NT2/D1 (cell line): ENCODE data around the gene KLHL22.

Experiments used
- DNase-seq: peaks from one replicate; pipeline ENCODE4 v3.0.0-alpha.2; 2011; ENCODE audit warnings: low read depth, low spot score
- H3K27me3 ChIP-seq: 2 replicates; pipeline ENCODE4 v1.6.0; 2011; ENCODE audit warnings: mild to moderate bottlenecking; ENCODE audit not compliant: insufficient read length, insufficient read depth
- H3K36me3 ChIP-seq: 2 replicates; pipeline ENCODE4 v1.6.1; 2011; ENCODE audit warnings: mild to moderate bottlenecking, low read length, mixed read lengths; ENCODE audit not compliant: insufficient read depth, insufficient read length
- H3K4me1 ChIP-seq: 2 replicates; pipeline ENCODE4 v1.5.1; 2011; ENCODE audit not compliant: insufficient read depth, insufficient read length
- H3K4me3 ChIP-seq: 2 replicates; pipeline ENCODE4 v1.5.1; 2011; ENCODE audit warnings: low read depth; ENCODE audit not compliant: insufficient read length
- H3K9ac ChIP-seq: 2 replicates; pipeline ENCODE4 v1.6.0; 2011; ENCODE audit warnings: low read depth; ENCODE audit not compliant: insufficient read length
- H3K9me3 ChIP-seq: 2 replicates; pipeline ENCODE4 v1.5.1; 2011; ENCODE audit warnings: mild to moderate bottlenecking, low read length; ENCODE audit not compliant: insufficient read depth
- SUZ12 ChIP-seq: IDR thresholded peaks from 2 replicates; pipeline ENCODE4 v1.6.1; 2011; ENCODE audit not compliant: insufficient read length, insufficient read depth; ENCODE audit errors: extremely low read depth
- YY1 ChIP-seq: IDR thresholded peaks from 2 replicates; pipeline ENCODE4 v1.6.1; 2011; ENCODE audit not compliant: insufficient read length, insufficient read depth
- ZNF274 ChIP-seq: IDR thresholded peaks from 2 replicates; pipeline ENCODE4 v1.6.1; 2011; ENCODE audit warnings: mild to moderate bottlenecking, low read depth, low read length

Gene KLHL22

DNA sequence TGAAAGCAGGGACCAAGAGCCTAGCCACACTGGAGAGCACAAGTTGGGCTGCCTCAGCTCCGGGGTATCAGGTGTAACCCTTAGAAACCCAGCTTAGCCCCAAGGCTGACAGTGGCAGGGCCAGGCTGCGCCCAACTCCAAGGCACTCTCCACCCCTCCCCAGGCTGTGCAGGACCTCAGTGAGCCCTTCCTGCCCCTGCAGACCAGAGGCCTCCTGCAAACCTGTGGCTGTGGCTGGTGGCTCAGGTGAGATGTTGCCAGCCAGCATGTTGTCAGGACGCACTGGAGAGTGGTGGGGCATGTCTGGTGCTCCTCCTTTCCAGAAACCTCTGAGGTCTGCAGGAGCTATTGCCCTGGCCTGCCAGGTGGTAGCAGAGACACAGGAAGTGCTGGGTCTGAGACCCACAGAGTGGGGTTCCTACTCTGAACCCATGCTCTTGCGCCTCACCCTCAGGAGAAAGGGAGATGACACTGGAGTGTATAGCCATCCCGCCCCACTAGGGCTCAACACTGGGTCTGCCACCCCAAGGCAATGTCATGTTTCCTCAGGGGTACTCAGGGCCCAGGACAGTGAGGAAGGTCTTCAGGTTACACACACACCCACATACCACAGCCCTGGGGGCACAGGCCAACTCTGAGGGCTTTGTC, 55.5 kb downstream of the KLHL22 start:
- H3K9ac ChIP-seq: no peak overlapping the region
- TF ChIP-seq ZNF274: no peak
- TF ChIP-seq YY1: no peak
- no peak for TF ChIP-seq SUZ12
- H3K27me3 ChIP-seq: peaks cover 16% of the 10 kb centered on the region
- peaks cover 8% of the 10 kb centered on the region for H3K36me3 ChIP-seq
- DNase-seq: no peak
- H3K4me3 ChIP-seq: no peak overlapping the region
- H3K4me1 ChIP-seq: peaks cover 16% of the 10 kb centered on the region
- no peaks in the 10 kb centered on the region for H3K9me3 ChIP-seq

DNA sequence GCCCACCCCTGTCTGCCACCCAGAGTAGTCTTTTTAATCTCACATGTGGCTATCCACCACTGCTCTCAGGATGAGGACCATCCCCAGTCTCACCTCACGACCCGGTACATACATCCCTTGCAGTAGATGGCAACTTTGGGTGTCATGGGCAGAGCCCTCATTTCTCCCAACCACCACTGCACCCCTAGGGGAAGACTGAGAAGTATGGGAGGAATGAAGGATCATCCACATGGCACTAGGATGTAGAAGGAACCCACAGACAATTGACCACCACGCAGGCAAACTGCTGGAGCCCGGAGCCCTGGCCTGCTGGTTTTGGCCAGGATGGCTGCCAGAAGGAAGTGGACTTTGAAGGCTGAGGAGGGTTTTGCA, 56.1 kb downstream of the KLHL22 start:
- TF ChIP-seq YY1 (no peak), ZNF274 (no peak), SUZ12 (no peak)
- peaks cover 16% of the 10 kb centered on the region for H3K4me1 ChIP-seq
- peaks cover 12% of the 10 kb centered on the region for H3K36me3 ChIP-seq
- H3K27me3 ChIP-seq: peaks cover 16% of the 10 kb centered on the region
- H3K9ac ChIP-seq: no peak overlapping the region
- H3K4me3 ChIP-seq: no peak overlapping the region
- no peak for DNase-seq
- H3K9me3 ChIP-seq: no peaks in the 10 kb centered on the region

DNA sequence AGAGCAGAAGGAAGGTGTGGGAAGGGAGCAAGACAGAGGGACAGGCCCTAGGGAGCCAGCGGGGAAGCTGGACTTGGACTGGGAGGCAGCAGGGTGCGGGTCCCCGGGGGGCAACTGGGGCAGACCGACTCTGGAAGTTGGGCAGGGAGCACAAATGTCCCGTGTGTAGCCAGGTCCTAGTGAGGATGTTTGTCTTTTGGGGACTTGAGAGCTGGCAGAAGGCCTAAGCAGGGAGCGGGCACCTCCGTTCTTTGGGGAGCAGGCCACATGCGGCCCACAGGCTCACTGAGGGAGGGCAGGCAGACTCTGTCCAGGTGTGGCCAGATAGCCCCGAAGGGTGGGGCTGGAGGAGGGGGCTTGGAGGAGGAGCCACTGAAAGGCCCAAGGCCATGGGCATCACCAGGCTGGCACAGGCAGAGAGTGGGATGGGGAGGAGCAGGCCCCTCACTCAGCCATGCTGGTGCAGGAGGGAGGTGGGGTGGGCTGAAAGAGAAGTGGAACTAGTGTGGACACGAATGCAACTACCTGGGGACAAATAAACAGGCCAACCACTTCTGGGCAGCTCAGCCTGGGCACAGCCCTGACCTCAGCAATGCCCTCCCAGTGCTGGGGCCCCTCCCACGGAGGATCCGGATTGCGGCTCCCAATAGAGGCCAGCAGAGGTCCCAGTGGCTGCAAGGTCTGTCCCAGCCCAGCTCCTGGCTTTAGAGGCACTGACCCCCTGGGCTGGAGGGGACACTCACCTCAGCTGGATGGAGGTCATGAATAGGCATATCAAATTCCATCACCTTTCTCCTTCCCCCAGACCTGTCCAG, 56.7 kb downstream of the KLHL22 start:
- peak overlapping the region; percentile 68 for H3K4me3 ChIP-seq

DNA sequence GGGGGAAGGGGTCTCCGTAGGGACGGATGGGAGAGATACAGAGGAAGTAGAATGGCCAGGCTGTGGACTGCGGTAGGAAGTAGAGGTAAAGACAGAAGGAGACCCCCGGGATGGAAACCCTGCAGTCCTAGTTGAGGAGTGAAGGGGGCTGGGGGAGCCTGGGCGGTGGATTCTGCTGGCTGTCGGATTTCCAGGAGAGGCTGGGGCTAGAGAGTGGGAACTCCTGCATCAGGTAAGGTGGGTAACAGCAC, 57.2 kb downstream of the KLHL22 start:
- DNase-seq: no peak
- Histone ChIP-seq H3K27me3 (peaks cover 16% of the 10 kb centered on the region), H3K9ac (peak overlapping the region; percentile 91), H3K4me1 (peaks cover 16% of the 10 kb centered on the region), H3K4me3 (peak overlapping the region; percentile 68), H3K9me3 (no peaks in the 10 kb centered on the region), H3K36me3 (peaks cover 18% of the 10 kb centered on the region)
- TF ChIP-seq SUZ12: no peak
- no peak for TF ChIP-seq ZNF274
- TF ChIP-seq YY1: no peak

More for the DNA sequence above, 56.7 kb downstream of the KLHL22 start:
- DNase-seq: no peak
- Histone ChIP-seq H3K9ac (peak overlapping the region; percentile 91), H3K9me3 (no peaks in the 10 kb centered on the region), H3K4me1 (peaks cover 16% of the 10 kb centered on the region), H3K36me3 (peaks cover 15% of the 10 kb centered on the region), H3K27me3 (peaks cover 16% of the 10 kb centered on the region)
- TF ChIP-seq SUZ12: no peak
- TF ChIP-seq ZNF274: no peak
- no peak for TF ChIP-seq YY1

DNA sequence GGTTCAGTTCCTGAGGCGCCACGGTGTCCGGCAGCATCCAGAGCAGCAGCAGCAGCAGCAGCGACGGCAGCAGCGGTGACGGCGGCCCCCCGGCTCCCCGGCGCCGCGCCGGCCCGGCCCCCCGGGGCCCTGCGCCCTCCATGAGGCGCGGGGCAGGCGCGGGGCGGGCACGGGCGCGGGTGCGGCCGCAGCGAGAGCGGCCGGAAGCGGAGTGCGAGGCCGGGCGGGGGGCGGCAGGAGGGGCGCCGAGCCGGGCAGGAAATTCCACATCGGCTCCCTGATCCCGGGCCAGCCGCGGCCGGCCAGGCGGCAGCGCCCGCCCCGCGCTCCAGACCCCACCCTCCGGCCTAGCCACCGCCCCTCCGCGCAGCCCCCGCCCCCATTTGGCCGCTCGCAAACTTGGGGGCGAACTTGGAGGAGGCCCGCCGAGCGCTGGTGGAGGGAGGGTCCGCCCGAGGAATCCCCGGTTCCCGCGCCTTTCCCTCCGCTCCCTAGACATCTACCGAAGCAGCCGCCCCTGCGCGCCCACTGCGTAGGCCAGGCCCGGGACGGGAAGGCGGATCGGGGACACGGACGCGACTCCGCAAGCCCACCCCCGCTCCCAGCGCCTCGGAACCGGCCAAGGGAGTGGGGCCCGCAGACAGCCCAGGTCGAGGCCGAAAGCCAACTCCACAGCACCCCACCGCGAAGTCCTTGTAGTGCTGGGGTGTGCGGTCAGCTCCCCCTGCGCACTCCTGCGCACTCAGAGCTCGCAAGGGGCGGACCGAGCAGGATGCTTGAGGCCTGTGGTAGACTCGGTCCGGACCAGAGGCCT, 57.8 kb downstream of the KLHL22 start, which contains the start of gene SCARF2:
Gene SCARF2 (minus strand): TSS at position 213 of the 814 bp plus-strand sequence. CDS start 71 bp downstream, at position 142.
- peaks cover 16% of the 10 kb centered on the region for H3K27me3 ChIP-seq
- peaks cover 18% of the 10 kb centered on the region for H3K36me3 ChIP-seq
- TF ChIP-seq SUZ12: no peak
- TF ChIP-seq ZNF274: no peak
- peaks cover 16% of the 10 kb centered on the region for H3K4me1 ChIP-seq
- no peak for DNase-seq
- H3K9ac ChIP-seq: peak within 1 kb of the TSS; percentile 91
- no peaks in the 10 kb centered on the region for H3K9me3 ChIP-seq
- peak within 1 kb of the TSS; percentile 78 for H3K4me3 ChIP-seq

DNA sequence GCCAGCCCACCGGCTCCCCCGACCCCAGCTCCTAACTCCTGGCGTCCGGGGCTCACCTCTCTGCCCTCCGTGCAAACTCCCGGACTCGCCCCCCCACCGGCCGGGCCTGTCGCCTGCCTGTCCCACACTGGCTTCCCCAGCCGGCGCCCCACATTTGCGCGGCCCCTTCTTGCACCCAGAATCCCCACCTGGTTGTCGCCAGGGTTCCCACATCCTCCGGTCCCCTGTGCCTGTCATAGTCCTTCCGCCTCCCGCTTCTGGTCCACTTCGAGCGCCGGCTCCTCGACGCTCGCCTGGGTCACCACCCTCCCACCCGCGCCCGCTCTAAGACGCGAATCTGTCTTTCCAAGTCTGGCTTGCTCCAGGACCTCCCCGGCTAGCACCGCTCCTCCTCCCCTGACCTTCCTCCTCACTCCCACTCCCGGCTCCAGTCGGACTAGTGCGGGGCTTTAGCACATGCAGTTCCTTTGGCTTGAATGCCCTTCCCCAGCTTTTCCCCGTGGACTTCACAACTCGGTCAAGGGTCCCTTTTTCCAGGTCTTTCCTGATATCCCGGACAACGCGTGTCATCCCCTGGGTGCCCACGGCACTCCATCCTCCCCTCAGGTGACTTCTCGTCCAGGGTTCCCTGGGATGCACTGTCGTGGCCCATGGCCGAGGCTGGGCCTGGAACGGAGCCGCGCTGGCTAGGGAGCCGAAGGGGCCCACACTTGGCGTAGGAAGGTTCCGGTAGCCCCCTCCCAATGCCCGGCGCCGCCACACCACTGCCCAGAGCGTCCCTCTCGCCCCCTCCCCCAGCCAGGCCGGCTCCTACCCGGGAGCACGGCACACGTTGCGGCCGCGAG, 58.6 kb downstream of the KLHL22 start:
- Histone ChIP-seq H3K27me3 (peaks cover 16% of the 10 kb centered on the region), H3K9me3 (no peaks in the 10 kb centered on the region), H3K36me3 (peaks cover 13% of the 10 kb centered on the region), H3K9ac (peak overlapping the region; percentile 87), H3K4me3 (peak overlapping the region; percentile 78), H3K4me1 (peaks cover 12% of the 10 kb centered on the region)
- no peak for TF ChIP-seq SUZ12
- DNase-seq: no peak

DNA sequence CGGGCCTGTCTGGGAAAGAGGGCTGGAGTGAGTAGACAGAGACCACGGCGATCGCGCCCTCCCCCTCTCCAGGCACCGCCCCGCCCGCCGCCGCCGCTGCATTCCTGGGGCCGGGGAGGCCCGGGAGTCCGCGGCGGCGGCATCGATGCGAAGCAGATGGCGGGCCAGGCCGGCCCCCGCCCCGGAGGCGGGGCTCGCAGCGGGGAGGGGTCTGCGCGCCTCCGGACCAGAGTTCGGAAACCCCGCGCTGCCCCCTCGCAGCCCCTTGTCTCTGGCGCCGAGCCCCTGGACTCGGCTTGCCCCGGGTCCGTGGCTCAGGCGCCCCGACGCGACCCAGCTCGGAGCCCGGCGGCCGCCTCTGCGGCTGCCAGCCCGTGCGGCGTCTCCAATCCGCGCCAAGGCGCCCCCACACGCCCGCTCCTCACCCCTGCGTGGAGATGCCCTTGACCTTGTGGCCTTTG, 59.3 kb downstream of the KLHL22 start:
- Histone ChIP-seq H3K4me3 (peak overlapping the region; percentile 78), H3K9me3 (no peaks in the 10 kb centered on the region), H3K27me3 (peaks cover 16% of the 10 kb centered on the region), H3K4me1 (peaks cover 11% of the 10 kb centered on the region), H3K9ac (peak overlapping the region; percentile 87), H3K36me3 (peaks cover 13% of the 10 kb centered on the region)
- DNase-seq: no peak
- TF ChIP-seq SUZ12 (no peak), YY1 (no peak), ZNF274 (no peak)
